AG09309 (cell line): Measurements from ENCODE around the gene HERC2.

Source experiments
- DNase-seq: peaks from one replicate; pipeline ENCODE4 v3.0.0-alpha.2; 2010; ENCODE audit warnings: low read depth
- H3K4me3 ChIP-seq: 2 replicates; pipeline ENCODE4 v1.5.1; 2011; ENCODE audit warnings: mild to moderate bottlenecking, low read depth, low read length, moderate library complexity; ENCODE audit not compliant: control insufficient read depth
- TF ChIP-seq, protein P1 (sequence below): IDR thresholded peaks from 2 replicates; pipeline ENCODE4 v1.5.1; 2011; ENCODE audit warnings: mild to moderate bottlenecking, low read depth, low read length, inconsistent platforms; ENCODE audit not compliant: insufficient read depth, control insufficient read depth; ENCODE audit errors: missing control alignments

The HERC2 gene

DNA sequence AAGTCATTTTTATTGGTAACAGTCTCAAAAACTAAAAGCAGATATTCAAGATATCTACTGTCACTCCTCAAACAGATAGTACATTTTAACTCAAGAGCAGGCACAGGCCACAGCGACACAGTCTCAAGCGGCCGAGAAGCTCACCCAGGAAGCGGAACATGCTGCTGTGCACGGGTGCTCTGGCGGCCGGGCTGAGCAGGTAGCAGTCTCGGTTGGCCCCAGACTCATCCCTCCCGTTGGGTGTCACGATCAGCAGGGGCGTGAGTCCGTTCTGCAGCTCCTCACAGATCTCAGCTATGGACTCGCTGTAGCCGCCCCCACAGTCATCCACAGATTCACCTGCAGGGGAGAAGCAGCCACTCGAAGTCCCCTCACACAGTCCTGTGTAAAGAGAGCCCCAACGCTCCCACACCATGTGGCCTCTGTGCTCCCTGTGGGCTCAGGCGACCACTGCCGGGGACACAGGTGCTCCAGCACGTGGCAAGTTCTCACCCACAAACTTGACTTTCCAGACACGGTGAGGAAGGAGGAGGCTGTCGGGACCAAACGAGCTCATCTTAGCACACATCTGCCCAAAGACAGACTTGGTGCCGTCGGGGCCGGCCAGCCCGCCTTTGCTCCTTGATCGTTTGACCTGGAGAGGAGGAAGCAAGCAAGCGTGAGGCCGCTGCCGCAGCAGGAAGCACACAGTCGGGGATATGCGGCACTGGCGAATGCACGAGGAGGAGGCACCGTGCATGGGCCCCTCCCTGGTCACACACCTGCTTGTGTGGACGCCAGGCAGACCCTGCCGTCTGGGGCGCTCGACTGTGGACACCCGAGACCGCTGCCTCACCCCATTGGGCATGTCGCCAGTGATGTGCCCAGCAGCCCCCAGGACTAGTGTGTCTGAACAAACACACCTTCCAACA is 205.2 kb downstream of the HERC2 start:
- TF ChIP-seq, protein P1, sequence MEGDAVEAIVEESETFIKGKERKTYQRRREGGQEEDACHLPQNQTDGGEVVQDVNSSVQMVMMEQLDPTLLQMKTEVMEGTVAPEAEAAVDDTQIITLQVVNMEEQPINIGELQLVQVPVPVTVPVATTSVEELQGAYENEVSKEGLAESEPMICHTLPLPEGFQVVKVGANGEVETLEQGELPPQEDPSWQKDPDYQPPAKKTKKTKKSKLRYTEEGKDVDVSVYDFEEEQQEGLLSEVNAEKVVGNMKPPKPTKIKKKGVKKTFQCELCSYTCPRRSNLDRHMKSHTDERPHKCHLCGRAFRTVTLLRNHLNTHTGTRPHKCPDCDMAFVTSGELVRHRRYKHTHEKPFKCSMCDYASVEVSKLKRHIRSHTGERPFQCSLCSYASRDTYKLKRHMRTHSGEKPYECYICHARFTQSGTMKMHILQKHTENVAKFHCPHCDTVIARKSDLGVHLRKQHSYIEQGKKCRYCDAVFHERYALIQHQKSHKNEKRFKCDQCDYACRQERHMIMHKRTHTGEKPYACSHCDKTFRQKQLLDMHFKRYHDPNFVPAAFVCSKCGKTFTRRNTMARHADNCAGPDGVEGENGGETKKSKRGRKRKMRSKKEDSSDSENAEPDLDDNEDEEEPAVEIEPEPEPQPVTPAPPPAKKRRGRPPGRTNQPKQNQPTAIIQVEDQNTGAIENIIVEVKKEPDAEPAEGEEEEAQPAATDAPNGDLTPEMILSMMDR, result no peak
- no peak overlapping the region for H3K4me3 ChIP-seq
- DNase-seq, result no peak

DNA sequence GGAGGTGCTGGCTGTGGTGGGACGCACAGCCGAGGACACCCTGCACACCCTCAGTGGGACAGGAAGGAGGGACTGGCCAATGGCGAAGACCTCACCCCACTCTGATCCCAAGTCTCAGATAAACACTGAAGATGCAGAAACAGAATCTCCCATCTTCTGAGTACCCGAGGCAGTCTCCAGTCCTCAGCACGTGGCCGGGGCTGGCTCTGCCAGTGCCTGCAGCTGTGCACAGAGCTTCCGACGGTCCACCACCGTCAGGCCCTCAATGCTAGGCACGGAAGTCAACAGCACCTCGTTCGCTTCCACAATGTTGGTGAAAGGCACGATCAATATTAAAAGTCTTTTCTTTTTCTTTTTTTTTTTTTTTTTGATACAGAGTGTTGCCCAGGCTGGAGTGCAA is 206.1 kb downstream of the HERC2 start:
- TF ChIP-seq, protein P1, result no peak
- DNase-seq, result no peak
- no peak overlapping the region for H3K4me3 ChIP-seq

DNA sequence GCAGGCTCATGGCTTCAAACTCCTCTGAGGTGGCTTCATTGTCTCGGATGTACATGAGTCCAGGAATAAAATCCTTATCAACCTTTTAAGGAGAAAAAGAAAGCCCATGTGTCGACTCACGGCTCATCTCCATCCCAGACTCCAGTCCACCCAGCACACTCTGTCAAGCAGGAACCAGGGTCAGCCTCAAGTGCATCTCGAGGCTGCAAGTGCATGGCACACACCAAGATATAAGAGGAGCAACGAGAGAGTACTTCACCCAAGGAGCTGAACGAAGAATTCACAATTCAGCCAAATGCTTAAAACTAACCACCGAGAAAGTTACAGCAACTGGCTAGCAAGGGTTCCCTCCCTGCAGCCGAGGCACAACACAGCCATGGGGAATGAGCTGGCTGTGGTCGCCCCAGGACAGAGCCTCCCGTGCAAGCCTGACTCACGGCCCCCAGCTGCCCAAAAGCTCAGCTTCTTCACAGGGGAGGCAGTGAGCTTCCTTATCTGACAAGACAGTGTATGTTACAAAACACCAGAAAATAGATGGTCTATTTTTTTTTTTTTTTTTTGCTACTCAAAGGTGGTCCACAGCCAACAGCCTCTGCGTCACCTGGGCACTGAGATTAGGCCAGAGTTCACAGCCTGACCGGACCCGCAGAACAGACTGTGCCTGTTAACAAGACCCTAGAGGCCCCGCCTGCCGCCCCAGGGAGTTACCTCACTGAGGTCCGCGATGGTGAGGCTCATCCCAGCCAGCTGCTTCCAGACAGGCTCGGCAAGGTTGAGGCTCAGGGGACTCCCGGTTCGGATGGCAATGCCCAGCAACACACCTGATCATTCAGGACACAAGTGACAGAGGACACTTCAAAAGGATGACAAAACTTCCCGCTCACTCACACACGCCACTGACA is 207.0 kb downstream of the HERC2 start:
- TF ChIP-seq, protein P1, result no peak
- peak; percentile 37 for DNase-seq
- no peak overlapping the region for H3K4me3 ChIP-seq

DNA sequence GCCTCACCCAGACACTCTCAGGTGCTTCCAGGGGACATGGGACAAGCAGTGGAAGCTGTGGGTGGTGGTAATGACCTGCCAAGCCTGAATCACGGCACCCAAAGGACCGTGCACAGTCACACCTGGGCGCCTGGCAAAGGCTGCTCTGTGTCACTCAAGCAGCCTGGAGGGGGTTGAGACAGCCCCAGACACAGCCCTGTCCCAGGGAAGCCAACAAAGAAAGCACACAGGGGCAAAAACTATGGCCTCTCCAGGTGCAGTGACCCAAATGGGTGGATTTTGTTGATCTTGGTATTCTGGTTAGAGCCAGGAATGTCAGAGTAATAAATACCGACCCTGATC is 207.9 kb downstream of the HERC2 start:
- TF ChIP-seq, protein P1, result no peak
- H3K4me3 ChIP-seq, result no peak overlapping the region
- no peak for DNase-seq

DNA sequence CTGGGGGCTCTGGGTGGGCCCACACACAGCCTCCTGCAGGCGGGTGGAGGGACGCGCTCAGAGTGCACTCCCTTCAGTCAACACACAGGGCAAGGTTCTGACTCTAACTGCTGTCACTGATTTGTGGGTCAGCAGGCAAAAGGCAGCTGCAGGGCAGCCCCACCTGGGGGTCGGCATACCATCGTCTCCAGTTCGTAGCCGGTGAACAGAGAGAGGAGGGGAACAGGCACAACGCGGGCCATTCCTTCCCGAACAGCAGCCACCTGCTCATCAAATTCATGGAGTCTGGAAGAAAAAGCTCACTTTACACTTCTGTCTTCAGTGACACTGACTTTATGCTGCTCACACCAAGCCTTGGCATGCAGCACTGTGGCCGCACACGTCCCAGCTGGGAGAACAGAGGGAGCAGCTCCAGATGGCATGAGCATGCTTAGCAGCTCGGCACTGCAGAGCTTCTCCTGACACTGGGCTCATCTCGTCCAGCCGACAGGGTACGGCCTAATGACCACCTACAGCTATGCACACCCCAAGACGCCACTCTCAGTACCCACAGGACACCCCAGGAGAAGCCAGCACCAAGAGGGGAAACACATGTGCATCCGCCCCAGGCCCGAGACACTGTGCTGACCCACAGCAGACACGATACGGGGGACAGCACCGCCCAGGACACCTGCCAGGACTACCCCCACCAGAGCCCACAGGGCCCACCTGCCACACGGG is 208.4 kb downstream of the HERC2 start:
- DNase-seq, result no peak
- TF ChIP-seq, protein P1, result no peak
- no peak overlapping the region for H3K4me3 ChIP-seq

DNA sequence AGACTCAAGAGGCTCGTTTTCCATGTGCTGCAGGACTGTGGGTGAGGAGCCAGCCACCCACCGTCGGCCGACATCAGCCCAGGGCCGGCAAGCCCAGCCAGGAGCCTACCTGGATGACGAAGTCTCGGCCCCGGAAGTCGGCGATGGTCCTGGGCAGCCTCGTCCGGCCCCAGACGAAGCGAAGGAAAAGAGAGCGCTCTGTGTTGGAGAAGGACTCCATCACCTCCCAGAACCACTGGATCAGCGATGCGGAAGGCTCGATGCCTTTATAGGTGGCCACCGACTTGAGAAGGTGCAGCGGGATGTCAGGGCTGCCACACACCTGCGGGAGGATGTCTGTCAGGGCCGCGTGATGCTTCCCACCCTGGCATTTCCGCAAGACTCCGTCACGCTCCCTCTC is 209.0 kb downstream of the HERC2 start:
- TF ChIP-seq, protein P1, result no peak
- no peak overlapping the region for H3K4me3 ChIP-seq
- no peak for DNase-seq
